ENCODE results near the gene PCDHB9.
"Not testable (repeated sequence)": the region's sequence is repeated elsewhere in the genome, so short reads cannot be mapped to it uniquely, and the experiment has no call there.

PCDHB9 gene

GRCh38 chr5:141189131-141189530, 2.2 kb downstream of the PCDHB9 start:
- not testable (repeated sequence) for DNase-seq

GRCh38 chr5:141192110-141192725, 5.3 kb downstream of the PCDHB9 start, which contains the start of gene PCDHB10:
Gene PCDHB10, plus strand, starts transcription at chr5:141192353. Its CDS starts 200 bp downstream, at chr5:141192553.
- peak; percentile 24 to 36 for DNase-seq

GRCh38 chr5:141194332-141194731, 7.4 kb downstream of the PCDHB9 start:
- DNase-seq, result not testable (repeated sequence)

DNA sequence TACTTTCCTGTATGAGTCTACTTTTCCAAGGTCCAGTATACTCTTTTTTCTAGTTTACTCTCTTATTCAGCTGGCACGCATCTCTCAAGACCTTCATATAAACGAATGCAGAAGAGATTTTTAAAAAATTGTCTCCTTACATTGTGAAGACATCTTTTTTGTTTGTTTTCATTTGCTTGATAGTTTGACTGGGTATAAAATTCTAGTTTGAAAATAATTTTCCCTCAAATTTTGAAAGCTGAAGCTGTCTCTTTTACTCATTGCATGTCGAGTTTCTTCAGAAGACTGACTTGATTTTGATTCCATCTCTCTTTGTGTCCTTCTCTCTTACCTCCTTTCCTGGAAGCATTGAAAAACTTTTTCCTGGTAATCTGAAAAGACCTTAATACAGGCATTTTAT, 9.4 kb downstream of the PCDHB9 start:
- DNase-seq, result no peak

- peak; percentile 10 to 17 for DNase-seq
Observed at GRCh38 chr5:141199359-141200235, 12.6 kb downstream of the PCDHB9 start, which contains the start of gene PCDHB11. Gene PCDHB11, plus strand, starts transcription at chr5:141199627. Its CDS starts 148 bp downstream, at chr5:141199775.

DNA sequence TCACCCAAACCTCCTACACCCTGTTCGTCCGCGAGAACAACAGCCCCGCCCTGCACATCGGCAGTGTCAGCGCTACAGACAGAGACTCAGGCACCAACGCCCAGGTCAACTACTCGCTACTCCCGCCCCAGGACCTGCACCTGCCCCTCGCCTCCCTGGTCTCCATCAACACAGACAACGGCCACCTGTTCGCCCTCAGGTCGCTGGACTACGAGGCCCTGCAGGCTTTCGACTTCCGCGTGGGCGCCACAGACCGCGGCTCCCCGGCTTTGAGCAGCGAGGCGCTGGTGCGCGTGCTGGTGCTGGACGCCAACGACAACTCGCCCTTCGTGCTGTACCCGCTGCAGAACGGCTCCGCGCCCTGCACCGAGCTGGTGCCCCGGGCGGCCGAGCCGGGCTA, 14.2 kb downstream of the PCDHB9 start:
- not testable (repeated sequence) for DNase-seq

DNA sequence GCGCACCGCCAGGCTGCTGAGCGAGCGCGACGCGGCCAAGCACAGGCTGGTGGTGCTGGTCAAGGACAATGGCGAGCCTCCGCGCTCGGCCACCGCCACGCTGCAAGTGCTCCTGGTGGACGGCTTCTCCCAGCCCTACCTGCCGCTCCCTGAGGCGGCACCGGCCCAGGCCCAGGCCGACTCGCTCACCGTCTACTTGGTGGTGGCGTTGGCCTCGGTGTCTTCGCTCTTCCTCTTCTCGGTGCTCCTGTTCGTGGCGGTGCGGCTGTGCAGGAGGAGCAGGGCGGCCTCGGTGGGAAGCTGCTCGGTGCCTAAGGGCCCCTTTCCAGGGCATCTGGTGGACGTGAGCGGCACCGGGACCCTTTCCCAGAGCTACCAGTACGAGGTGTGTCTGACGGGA, 14.7 kb downstream of the PCDHB9 start:
- DNase-seq, result not testable (repeated sequence)

DNA sequence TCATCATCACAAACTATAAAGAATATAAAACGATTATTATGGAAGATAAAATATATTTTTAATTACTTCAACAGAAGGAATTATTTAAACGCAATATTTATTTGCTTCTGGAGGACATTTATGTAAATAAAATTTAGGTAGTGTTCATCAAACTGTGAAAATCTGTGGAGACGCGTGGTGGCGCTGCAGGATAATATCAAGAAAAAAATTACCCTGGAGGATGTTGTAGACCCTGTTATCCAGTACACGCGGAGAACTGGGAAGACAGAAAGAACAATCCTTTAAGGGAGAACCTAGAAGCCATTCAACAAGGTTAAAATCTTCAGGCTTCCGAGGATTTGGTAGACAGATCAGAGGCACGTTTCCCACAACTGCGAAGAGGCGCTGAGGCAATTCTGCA, 21.5 kb downstream of the PCDHB9 start, which contains the start of gene PCDHB12:
Gene PCDHB12 (plus strand): TSS at position 242 of the 400 bp plus-strand sequence. CDS start 189 bp downstream, outside the sequence.
- no peak for DNase-seq

GRCh38 chr5:141210281-141210680, 23.3 kb downstream of the PCDHB9 start:
- not testable (repeated sequence) for DNase-seq

- DNase-seq, result not testable (repeated sequence)
Observed at GRCh38 chr5:141210849-141211248, 23.9 kb downstream of the PCDHB9 start.

GRCh38 chr5:141213656-141214339, 26.8 kb downstream of the PCDHB9 start, which contains the start of gene PCDHB13:
Gene PCDHB13, plus strand, starts transcription at chr5:141213919. Its CDS starts 205 bp downstream, at chr5:141214124.
- DNase-seq, result not testable (repeated sequence)

DNA sequence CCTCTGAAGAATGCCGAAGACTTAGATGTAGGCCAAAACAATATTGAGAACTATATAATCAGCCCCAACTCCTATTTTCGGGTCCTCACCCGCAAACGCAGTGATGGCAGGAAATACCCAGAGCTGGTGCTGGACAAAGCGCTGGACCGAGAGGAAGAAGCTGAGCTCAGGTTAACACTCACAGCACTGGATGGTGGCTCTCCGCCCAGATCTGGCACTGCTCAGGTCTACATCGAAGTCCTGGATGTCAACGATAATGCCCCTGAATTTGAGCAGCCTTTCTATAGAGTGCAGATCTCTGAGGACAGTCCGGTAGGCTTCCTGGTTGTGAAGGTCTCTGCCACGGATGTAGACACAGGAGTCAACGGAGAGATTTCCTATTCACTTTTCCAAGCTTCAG, 27.6 kb downstream of the PCDHB9 start:
- not testable (repeated sequence) for DNase-seq

GRCh38 chr5:141215504-141215903, 28.5 kb downstream of the PCDHB9 start:
- not testable (repeated sequence) for DNase-seq

- not testable (repeated sequence) for DNase-seq
Observed at GRCh38 chr5:141216035-141216434, 29.1 kb downstream of the PCDHB9 start.

- DNase-seq, result peak; percentile 61 to 78
Observed at GRCh38 chr5:141223112-141223783, 36.3 kb downstream of the PCDHB9 start, which contains the start of gene PCDHB14. Gene PCDHB14, plus strand, starts transcription at chr5:141223343. Its CDS starts 163 bp downstream, at chr5:141223506.

DNA sequence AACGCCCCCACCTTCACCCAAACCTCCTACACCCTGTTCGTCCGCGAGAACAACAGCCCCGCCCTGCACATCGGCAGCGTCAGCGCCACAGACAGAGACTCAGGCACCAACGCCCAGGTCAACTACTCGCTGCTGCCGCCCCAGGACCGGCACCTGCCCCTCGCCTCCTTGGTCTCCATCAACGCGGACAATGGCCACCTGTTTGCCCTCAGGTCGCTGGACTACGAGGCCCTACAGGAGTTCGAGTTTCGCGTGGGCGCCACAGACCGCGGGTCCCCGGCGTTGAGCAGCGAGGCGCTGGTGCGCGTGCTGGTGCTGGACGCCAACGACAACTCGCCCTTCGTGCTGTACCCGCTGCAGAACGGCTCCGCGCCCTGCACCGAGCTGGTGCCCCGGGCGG, 37.9 kb downstream of the PCDHB9 start:
- not testable (repeated sequence) for DNase-seq

- DNase-seq, result not testable (repeated sequence)
Observed at GRCh38 chr5:141225421-141225820, 38.5 kb downstream of the PCDHB9 start.

DNA sequence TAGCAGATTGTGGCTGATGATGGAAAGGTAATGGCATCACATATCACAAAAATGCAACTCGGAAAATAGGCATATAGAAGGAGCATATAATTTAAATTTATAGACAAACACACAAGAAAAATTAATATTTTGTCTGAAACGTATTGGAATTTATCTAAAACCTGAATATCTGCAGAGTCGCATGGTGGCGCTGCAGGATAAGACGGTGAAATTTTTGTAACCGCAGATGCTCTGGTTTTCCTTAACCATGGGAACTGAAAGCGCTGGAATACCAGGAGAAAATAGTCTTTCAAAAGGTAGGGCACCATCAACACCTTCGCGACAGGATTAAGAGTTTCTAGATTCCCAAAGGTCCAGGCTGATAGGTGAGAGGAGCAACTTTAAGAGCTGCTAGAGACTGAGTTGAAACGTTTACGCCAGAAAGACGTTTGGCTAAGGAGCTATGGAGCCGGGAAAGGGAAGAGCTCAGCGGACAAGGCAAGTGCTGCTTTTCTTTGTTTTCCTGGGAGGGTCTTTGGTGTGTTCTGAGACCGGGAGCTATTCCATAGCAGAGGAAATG, 47.2 kb downstream of the PCDHB9 start:
- DNase-seq, result no peak

DNA sequence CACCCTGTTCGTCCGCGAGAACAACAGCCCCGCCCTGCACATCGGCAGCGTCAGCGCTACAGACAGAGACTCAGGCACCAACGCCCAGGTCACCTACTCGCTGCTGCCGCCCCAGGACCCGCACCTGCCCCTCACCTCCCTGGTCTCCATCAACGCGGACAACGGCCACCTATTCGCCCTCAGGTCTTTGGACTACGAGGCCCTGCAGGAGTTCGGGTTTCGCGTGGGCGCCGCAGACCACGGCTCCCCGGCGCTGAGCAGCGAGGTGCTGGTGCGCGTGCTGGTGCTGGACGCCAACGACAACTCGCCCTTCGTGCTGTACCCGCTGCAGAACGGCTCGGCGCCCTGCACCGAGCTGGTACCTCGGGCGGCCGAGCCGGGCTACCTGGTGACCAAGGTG, 49.0 kb downstream of the PCDHB9 start:
- not testable (repeated sequence) for DNase-seq

DNA sequence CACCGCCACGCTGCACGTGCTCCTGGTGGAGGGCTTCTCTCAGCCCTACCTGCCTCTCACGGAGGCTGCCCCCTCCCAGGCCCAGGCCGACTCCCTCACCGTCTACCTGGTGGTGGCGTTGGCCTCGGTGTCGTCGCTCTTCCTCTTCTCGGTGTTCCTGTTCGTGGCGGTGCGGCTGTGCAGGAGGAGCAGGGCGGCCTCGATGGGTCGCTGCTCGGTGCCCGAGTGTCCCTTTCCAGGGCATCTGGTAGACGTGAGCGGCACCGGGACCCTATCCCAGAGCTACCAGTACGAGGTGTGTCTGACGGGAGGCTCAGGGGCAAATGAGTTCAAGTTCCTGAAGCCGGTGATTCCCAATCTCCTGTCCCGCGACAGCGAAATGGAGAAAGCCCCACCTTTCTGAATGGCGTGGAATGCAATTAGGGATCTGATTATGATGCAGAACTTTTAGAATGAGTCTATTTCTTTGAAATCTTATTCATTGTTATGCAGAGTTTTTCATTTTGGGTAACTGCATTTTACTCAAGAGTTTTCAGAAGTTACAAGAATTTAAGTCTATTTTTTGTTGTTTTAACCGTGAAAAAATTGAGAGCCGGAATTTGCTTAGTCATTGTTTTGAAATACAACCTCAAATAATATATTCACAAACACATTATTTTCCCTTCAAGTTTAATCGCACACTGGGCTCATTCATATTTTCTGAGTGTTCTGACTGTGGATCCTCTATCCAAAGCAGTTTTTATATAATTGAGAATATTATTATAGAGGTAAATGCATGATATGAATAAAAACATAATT, 49.8 kb downstream of the PCDHB9 start:
- no peak for DNase-seq

Data from Kasumi-1 (cell line).